HepG2 (cell line): Measurements from ENCODE around the gene CDH23.

ENCODE experiments used
- BCL6 ChIP-seq: IDR thresholded peaks from 2 replicates; pipeline ENCODE4 v1.6.1; 2016; ENCODE audit warnings: missing genetic modification reagents, missing compliant biosample characterization
- BRCA1 ChIP-seq: sonication (generic); formaldehyde crosslinking; IDR thresholded peaks from 2 replicates; pipeline ENCODE4 v1.4.0; 2020; ENCODE audit warnings: missing genetic modification reagents
- CTCF ChIP-seq: sonication (generic); formaldehyde crosslinking; IDR thresholded peaks from 2 replicates; pipeline ENCODE4 v1.5.0; 2020; ENCODE audit warnings: mild to moderate bottlenecking, missing genetic modification reagents, moderate library complexity
- MIER2 ChIP-seq: IDR thresholded peaks from 2 replicates; pipeline ENCODE4 v1.6.1; 2016; ENCODE audit warnings: missing biosample characterization, missing genetic modification reagents
- NR1H2 ChIP-seq: sonication (generic); formaldehyde crosslinking; IDR thresholded peaks from 2 replicates; pipeline ENCODE4 v1.8.1; 2022; ENCODE audit warnings: low read depth, missing genetic modification reagents, borderline replicate concordance
- TERF1 ChIP-seq: sonication (generic); formaldehyde crosslinking; IDR thresholded peaks from 2 replicates; pipeline ENCODE4 v1.8.0; 2022; ENCODE audit warnings: mild to moderate bottlenecking, missing genetic modification reagents, moderate library complexity
- U2AF2 ChIP-seq: fragments of 200-400 bp; formaldehyde crosslinking; IDR thresholded peaks from 2 replicates; pipeline ENCODE4 v1.6.1; 2017; ENCODE audit warnings: low read depth, mild to moderate bottlenecking, low read length
- ZNF138 ChIP-seq: sonication (generic); formaldehyde crosslinking; IDR thresholded peaks from 2 replicates; pipeline ENCODE4 v1.5.0; 2020; ENCODE audit warnings: mild to moderate bottlenecking, low read depth, missing genetic modification reagents
- ZNF577 ChIP-seq: sonication (generic); formaldehyde crosslinking; IDR thresholded peaks from 2 replicates; pipeline ENCODE4 v1.4.0; 2020; ENCODE audit warnings: mild to moderate bottlenecking, low read depth, missing genetic modification reagents, borderline replicate concordance
- ZNF891 ChIP-seq: sonication (generic); formaldehyde crosslinking; IDR thresholded peaks from 2 replicates; pipeline ENCODE4 v1.5.0; 2020; ENCODE audit warnings: mild to moderate bottlenecking, missing genetic modification reagents

- TF ChIP-seq BCL6 (CRISPR knock-in tag) (no peak), BRCA1 (no peak), TERF1 (CRISPR knock-in tag) (no peak), CTCF (CRISPR knock-in tag) (no peak), ZNF577 (CRISPR knock-in tag) (no peak), NR1H2 (CRISPR knock-in tag) (no peak), ZNF138 (CRISPR knock-in tag) (no peak), MIER2 (CRISPR knock-in tag) (no peak), ZNF891 (CRISPR knock-in tag) (no peak), U2AF2 (no peak)
Observed at GRCh38 chr10:71790749-71791440, 394.2 kb downstream of the CDH23 start.
